GM18867 (cell line): ENCODE measurements around the gene PRPF19.

Experiments
- ATAC-seq: cut with Tn5 transposase; IDR thresholded peaks from one replicate; pipeline ENCODE4 v1.9.1; 2021; ENCODE audit warnings: mild to moderate bottlenecking, moderate library complexity; ENCODE audit not compliant: unreplicated experiment

PRPF19 gene

GRCh38 chr11:60906132-60906972, at the start of gene PRPF19:
Gene PRPF19 (minus strand): TSS chr11:60906585. CDS start chr11:60906382, 203 bp downstream.
- ATAC-seq, result peak; percentile 79

GRCh38 chr11:60955571-60955970, 49.2 kb upstream of the PRPF19 start:
- no peak for ATAC-seq

GRCh38 chr11:60954421-60954820, 48.0 kb upstream of the PRPF19 start:
- ATAC-seq, result no peak

- no peak for ATAC-seq
Observed at GRCh38 chr11:60953781-60954180, 47.4 kb upstream of the PRPF19 start.

GRCh38 chr11:60952742-60953170, 46.4 kb upstream of the PRPF19 start:
- ATAC-seq, result peak; percentile 6

- ATAC-seq, result peak; percentile 74
Observed at GRCh38 chr11:60951904-60952741, 45.7 kb upstream of the PRPF19 start, which contains the start of gene SLC15A3. Gene SLC15A3 (minus strand): TSS chr11:60952176. CDS start chr11:60951551, 625 bp downstream.

GRCh38 chr11:60951606-60951903, 45.2 kb upstream of the PRPF19 start:
- no peak for ATAC-seq

GRCh38 chr11:60950933-60951605, 44.7 kb upstream of the PRPF19 start:
- peak; percentile 27 for ATAC-seq

- no peak for ATAC-seq
Observed at GRCh38 chr11:60950024-60950423, 43.6 kb upstream of the PRPF19 start.

GRCh38 chr11:60948250-60948649, 41.9 kb upstream of the PRPF19 start:
- no peak for ATAC-seq

GRCh38 chr11:60947700-60948099, 41.3 kb upstream of the PRPF19 start:
- ATAC-seq, result no peak

- ATAC-seq, result no peak
Observed at GRCh38 chr11:60946601-60947264, 40.3 kb upstream of the PRPF19 start.

- no peak for ATAC-seq
Observed at GRCh38 chr11:60945295-60945667, 38.9 kb upstream of the PRPF19 start.

- ATAC-seq, result no peak
Observed at GRCh38 chr11:60944490-60945294, 38.3 kb upstream of the PRPF19 start.

- no peak for ATAC-seq
Observed at GRCh38 chr11:60942970-60943565, 36.7 kb upstream of the PRPF19 start.

- ATAC-seq, result no peak
Observed at GRCh38 chr11:60942219-60942618, 35.8 kb upstream of the PRPF19 start.

- ATAC-seq, result no peak
Observed at GRCh38 chr11:60941371-60942119, 35.2 kb upstream of the PRPF19 start.

GRCh38 chr11:60939855-60940254, 33.5 kb upstream of the PRPF19 start:
- ATAC-seq, result no peak

GRCh38 chr11:60939301-60939700, 32.9 kb upstream of the PRPF19 start:
- no peak for ATAC-seq
